ENCODE data around the gene ZKSCAN5.
A peak's percentile ranks its signal among the peaks of the same experiment; 100 is the strongest.
"Not testable (repeated sequence)": the region's sequence is repeated elsewhere in the genome, so short reads cannot be mapped to it uniquely, and the experiment has no call there.

The ZKSCAN5 gene

GRCh38 chr7:99501236-99501635 lies 3.2 kb upstream of the ZKSCAN5 start:
- H3K27ac ChIP-seq (ENCODE audit: insufficient read depth in 1 of 2, low read depth in 1 of 2, low read length in 2 of 2, poor library complexity in 1 of 2, severe bottlenecking in 2 of 2); CTCF ChIA-PET; H3K9me3 ChIP-seq (ENCODE audit: control extremely low read depth in 1 of 5, control insufficient read depth in 4 of 5, insufficient read depth in 2 of 5, low read depth in 1 of 5, low read length in 4 of 5); H3K27me3 ChIP-seq (replicated peaks in 2 of 5; ENCODE audit: control insufficient read depth in 4 of 5, insufficient read depth in 5 of 5, low read length in 4 of 5); POLR2A ChIA-PET; H3K36me3 ChIP-seq (ENCODE audit: control insufficient read depth in 4 of 4, insufficient read depth in 4 of 4, low read length in 3 of 4): not testable (repeated sequence)
- 97% methylated on average over 12 of the region's 12 CpGs for WGBS (ENCODE audit: insufficient coverage)
- Histone ChIP-seq H3K4me3 (ENCODE audit: control insufficient read depth in 1 of 7, extremely low read depth in 1 of 7, insufficient read depth in 4 of 7, low read depth in 2 of 7, low read length in 6 of 7) (peak overlapping the region in 2 of 7 experiments; percentile 98 to 100), H3K4me1 (ENCODE audit: control extremely low read depth in 1 of 4, control insufficient read depth in 4 of 4, insufficient read depth in 4 of 4, low read length in 3 of 4) (peaks cover 18 to 41% (median 32%) of the 10 kb centered on the region in 4 experiments)
- DNase-seq: peak; percentile 39 to 74 (median 67)

DNA sequence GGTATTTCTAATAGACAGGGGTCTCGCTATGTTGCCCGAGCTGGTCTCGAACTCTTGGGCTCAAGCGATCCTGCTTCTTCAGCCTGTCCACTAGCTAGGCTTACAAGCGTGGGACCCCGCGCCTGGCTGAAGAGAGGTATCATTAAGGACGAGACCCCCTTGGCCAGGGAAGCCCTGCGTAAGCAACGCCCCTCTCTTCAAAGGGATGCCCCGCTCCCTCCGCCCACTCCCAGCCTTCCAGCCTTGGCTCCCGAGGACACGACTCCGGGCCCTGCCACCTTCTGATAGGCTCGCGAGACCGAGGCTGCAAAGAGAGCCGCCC lies 220 bp upstream of the ZKSCAN5 start:
- POLR2A ChIA-PET: interaction anchor here (0.6 to 1.4 kb wide), 4 partner anchors 11 to 617 kb away, joined by 3 to 5 read pairs (median 4); partner anchors contain the start of gene ZNF655
- H3K9me3 ChIP-seq (ENCODE audit: control extremely low read depth in 1 of 5, control insufficient read depth in 4 of 5, insufficient read depth in 2 of 5, low read depth in 1 of 5, low read length in 4 of 5): no peaks in the 10 kb centered on the region
- CTCF ChIA-PET: interaction anchor here (0.8 to 1.2 kb wide), 4 partner anchors 10 to 414 kb away, joined by 3 to 4 read pairs (median 4); partner anchors contain the start of gene ZNF789
- no peak for DNase-seq
- peaks cover 6 to 33% (median 25%) of the 10 kb centered on the region in 4 experiments for H3K4me1 ChIP-seq (ENCODE audit: control extremely low read depth in 1 of 4, control insufficient read depth in 4 of 4, insufficient read depth in 4 of 4, low read length in 3 of 4)
- H3K4me3 ChIP-seq (ENCODE audit: control insufficient read depth in 1 of 7, extremely low read depth in 1 of 7, insufficient read depth in 4 of 7, low read depth in 2 of 7, low read length in 6 of 7): peak overlapping the region; percentile 86 to 98 (median 92)
- 9% methylated on average over 17 of the region's 19 CpGs for WGBS (ENCODE audit: insufficient coverage)
- no peaks in the 10 kb centered on the region for H3K27me3 ChIP-seq (replicated peaks in 2 of 5; ENCODE audit: control insufficient read depth in 4 of 5, insufficient read depth in 5 of 5, low read length in 4 of 5)
- H3K27ac ChIP-seq (ENCODE audit: insufficient read depth in 1 of 2, low read depth in 1 of 2, low read length in 2 of 2, poor library complexity in 1 of 2, severe bottlenecking in 2 of 2): peak overlapping the region in 1 of 2 experiments; percentile 96
- H3K36me3 ChIP-seq (ENCODE audit: control insufficient read depth in 4 of 4, insufficient read depth in 4 of 4, low read length in 3 of 4): no peaks in the 10 kb centered on the region

DNA sequence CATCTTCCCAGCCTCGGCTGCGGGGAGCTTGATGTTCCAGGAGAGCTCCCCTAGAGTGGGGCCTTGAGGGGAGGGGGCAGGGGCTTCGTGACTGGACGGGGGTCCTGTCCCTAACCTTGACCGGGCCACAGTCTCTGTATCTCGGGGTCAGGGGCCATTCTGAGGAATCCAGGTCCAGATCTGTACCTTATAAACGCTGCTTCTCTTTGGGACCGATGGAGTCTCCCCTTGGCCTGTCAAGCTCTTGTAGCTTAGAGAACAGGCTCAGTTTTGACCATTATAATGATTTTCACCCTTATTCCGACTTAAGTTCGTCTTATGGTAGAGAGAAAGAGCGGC lies 831 bp downstream of the ZKSCAN5 start:
- Histone ChIP-seq H3K36me3 (ENCODE audit: control insufficient read depth in 4 of 4, insufficient read depth in 4 of 4, low read length in 3 of 4) (no peaks in the 10 kb centered on the region), H3K4me1 (ENCODE audit: control extremely low read depth in 1 of 4, control insufficient read depth in 4 of 4, insufficient read depth in 4 of 4, low read length in 3 of 4) (peaks cover 6 to 28% (median 23%) of the 10 kb centered on the region in 4 experiments), H3K9me3 (ENCODE audit: control extremely low read depth in 1 of 5, control insufficient read depth in 4 of 5, insufficient read depth in 2 of 5, low read depth in 1 of 5, low read length in 4 of 5) (no peaks in the 10 kb centered on the region), H3K4me3 (ENCODE audit: control insufficient read depth in 1 of 7, extremely low read depth in 1 of 7, insufficient read depth in 4 of 7, low read depth in 2 of 7, low read length in 6 of 7) (peak overlapping the region; percentile 86 to 98 (median 92)), H3K27ac (ENCODE audit: insufficient read depth in 1 of 2, low read depth in 1 of 2, low read length in 2 of 2, poor library complexity in 1 of 2, severe bottlenecking in 2 of 2) (peak overlapping the region; percentile 85 to 96), H3K27me3 (replicated peaks in 2 of 5; ENCODE audit: control insufficient read depth in 4 of 5, insufficient read depth in 5 of 5, low read length in 4 of 5) (no peaks in the 10 kb centered on the region)
- peak in 2 of 3 donors; percentile 14 to 41 for DNase-seq
- WGBS (ENCODE audit: insufficient coverage): 0% methylated on average over 8 of the region's 11 CpGs
- CTCF ChIA-PET: interaction anchor here (0.9 to 1.3 kb wide), 3 partner anchors 9 to 32 kb away, joined by 3 to 5 read pairs (median 4); partner anchors contain the start of gene ZNF789
- POLR2A ChIA-PET: interaction anchor here (0.6 to 1.1 kb wide), 3 partner anchors 40 to 174 kb away, joined by 3 to 4 read pairs (median 3); partner anchors contain the start of gene ATP5MF

GRCh38 chr7:99514050-99514449 lies 9.6 kb downstream of the ZKSCAN5 start:
- POLR2A ChIA-PET: no interaction called here
- no peaks in the 10 kb centered on the region for H3K9me3 ChIP-seq (ENCODE audit: control extremely low read depth in 1 of 5, control insufficient read depth in 4 of 5, insufficient read depth in 2 of 5, low read depth in 1 of 5, low read length in 4 of 5)
- 100% methylated on average over 1 of the region's 1 CpG for WGBS (ENCODE audit: insufficient coverage)
- H3K4me1 ChIP-seq (ENCODE audit: control extremely low read depth in 1 of 4, control insufficient read depth in 4 of 4, insufficient read depth in 4 of 4, low read length in 3 of 4): no peaks in the 10 kb centered on the region
- H3K4me3 ChIP-seq (ENCODE audit: control insufficient read depth in 1 of 7, extremely low read depth in 1 of 7, insufficient read depth in 4 of 7, low read depth in 2 of 7, low read length in 6 of 7): no peak overlapping the region
- CTCF ChIA-PET: interaction anchor here (1.2 to 2.6 kb wide), 3 partner anchors 9 to 38 kb away, joined by 3 to 9 read pairs (median 4); partner anchors contain the start of gene ZKSCAN5
- H3K27me3 ChIP-seq (replicated peaks in 2 of 5; ENCODE audit: control insufficient read depth in 4 of 5, insufficient read depth in 5 of 5, low read length in 4 of 5): no peaks in the 10 kb centered on the region
- no peak overlapping the region for H3K27ac ChIP-seq (ENCODE audit: insufficient read depth in 1 of 2, low read depth in 1 of 2, low read length in 2 of 2, poor library complexity in 1 of 2, severe bottlenecking in 2 of 2)
- H3K36me3 ChIP-seq (ENCODE audit: control insufficient read depth in 4 of 4, insufficient read depth in 4 of 4, low read length in 3 of 4): peaks cover 7 to 48% (median 18%) of the 10 kb centered on the region in 4 experiments
- no peak for DNase-seq

- Histone ChIP-seq H3K9me3 (ENCODE audit: control extremely low read depth in 1 of 5, control insufficient read depth in 4 of 5, insufficient read depth in 2 of 5, low read depth in 1 of 5, low read length in 4 of 5) (no peaks in the 10 kb centered on the region), H3K4me1 (ENCODE audit: control extremely low read depth in 1 of 4, control insufficient read depth in 4 of 4, insufficient read depth in 4 of 4, low read length in 3 of 4) (no peaks in the 10 kb centered on the region), H3K27ac (ENCODE audit: insufficient read depth in 1 of 2, low read depth in 1 of 2, low read length in 2 of 2, poor library complexity in 1 of 2, severe bottlenecking in 2 of 2) (no peak overlapping the region), H3K4me3 (ENCODE audit: control insufficient read depth in 1 of 7, extremely low read depth in 1 of 7, insufficient read depth in 4 of 7, low read depth in 2 of 7, low read length in 6 of 7) (no peak overlapping the region), H3K36me3 (ENCODE audit: control insufficient read depth in 4 of 4, insufficient read depth in 4 of 4, low read length in 3 of 4) (peaks cover 6 to 31% (median 24%) of the 10 kb centered on the region in 4 experiments), H3K27me3 (replicated peaks in 2 of 5; ENCODE audit: control insufficient read depth in 4 of 5, insufficient read depth in 5 of 5, low read length in 4 of 5) (no peaks in the 10 kb centered on the region)
- no peak for DNase-seq
- POLR2A ChIA-PET: no interaction called here
- CTCF ChIA-PET: no interaction called here
- WGBS (ENCODE audit: insufficient coverage): 100% methylated on average over 2 of the region's 3 CpGs
Observed at GRCh38 chr7:99521399-99521798, 16.9 kb downstream of the ZKSCAN5 start.

DNA sequence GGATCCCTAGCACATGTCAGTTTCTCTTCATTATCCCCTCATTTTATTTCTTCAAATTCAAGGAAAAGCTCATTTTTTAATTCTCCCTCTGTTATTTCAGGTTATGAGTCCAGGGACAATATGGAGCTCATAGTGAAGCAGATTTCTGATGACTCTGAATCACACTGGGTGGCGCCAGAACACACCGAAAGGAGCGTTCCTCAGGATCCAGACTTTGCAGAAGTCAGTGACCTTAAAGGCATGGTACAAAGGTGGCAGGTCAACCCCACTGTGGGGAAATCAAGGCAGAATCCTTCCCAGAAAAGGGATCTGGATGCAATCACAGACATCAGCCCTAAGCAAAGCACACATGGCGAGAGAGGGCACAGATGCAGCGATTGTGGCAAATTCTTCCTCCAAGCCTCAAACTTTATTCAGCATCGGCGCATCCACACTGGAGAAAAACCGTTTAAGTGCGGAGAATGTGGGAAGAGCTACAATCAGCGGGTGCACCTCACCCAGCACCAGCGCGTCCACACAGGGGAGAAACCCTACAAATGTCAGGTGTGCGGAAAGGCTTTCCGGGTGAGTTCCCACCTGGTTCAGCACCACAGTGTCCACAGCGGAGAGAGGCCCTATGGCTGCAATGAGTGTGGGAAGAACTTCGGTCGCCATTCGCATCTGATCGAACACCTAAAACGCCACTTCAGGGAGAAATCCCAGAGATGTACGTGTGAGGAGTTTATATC lies 21.4 kb downstream of the ZKSCAN5 start:
- peak; percentile 38 to 54 (median 48) for DNase-seq
- peaks cover 3 to 24% (median 12%) of the 10 kb centered on the region in 5 experiments for H3K9me3 ChIP-seq (ENCODE audit: control extremely low read depth in 1 of 5, control insufficient read depth in 4 of 5, insufficient read depth in 2 of 5, low read depth in 1 of 5, low read length in 4 of 5)
- peaks cover 14 to 51% (median 36%) of the 10 kb centered on the region in 4 experiments for H3K36me3 ChIP-seq (ENCODE audit: control insufficient read depth in 4 of 4, insufficient read depth in 4 of 4, low read length in 3 of 4)
- H3K4me3 ChIP-seq (ENCODE audit: control insufficient read depth in 1 of 7, extremely low read depth in 1 of 7, insufficient read depth in 4 of 7, low read depth in 2 of 7, low read length in 6 of 7): no peak overlapping the region
- no peaks in the 10 kb centered on the region for H3K4me1 ChIP-seq (ENCODE audit: control extremely low read depth in 1 of 4, control insufficient read depth in 4 of 4, insufficient read depth in 4 of 4, low read length in 3 of 4)
- ChIA-PET POLR2A (no interaction called here), CTCF (interaction anchor here (0.6 to 4.2 kb wide), 16 partner anchors 9 to 485 kb away, joined by 3 to 18 read pairs (median 5); no protein-coding TSS in a partner anchor)
- H3K27ac ChIP-seq (ENCODE audit: insufficient read depth in 1 of 2, low read depth in 1 of 2, low read length in 2 of 2, poor library complexity in 1 of 2, severe bottlenecking in 2 of 2): no peak overlapping the region
- H3K27me3 ChIP-seq (replicated peaks in 2 of 5; ENCODE audit: control insufficient read depth in 4 of 5, insufficient read depth in 5 of 5, low read length in 4 of 5): no peaks in the 10 kb centered on the region
- WGBS (ENCODE audit: insufficient coverage): 93% methylated on average over 17 of the region's 21 CpGs

DNA sequence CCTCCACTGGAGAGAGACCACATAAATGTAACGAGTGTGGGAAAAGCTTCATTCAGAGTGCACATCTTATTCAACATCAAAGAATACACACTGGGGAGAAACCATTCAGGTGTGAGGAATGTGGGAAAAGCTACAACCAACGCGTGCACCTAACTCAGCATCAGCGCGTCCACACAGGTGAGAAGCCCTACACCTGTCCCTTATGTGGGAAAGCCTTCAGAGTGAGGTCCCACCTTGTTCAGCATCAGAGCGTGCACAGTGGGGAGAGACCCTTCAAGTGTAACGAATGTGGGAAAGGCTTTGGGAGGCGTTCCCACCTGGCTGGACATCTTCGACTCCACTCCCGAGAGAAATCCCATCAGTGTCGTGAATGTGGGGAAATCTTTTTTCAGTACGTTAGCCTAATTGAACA lies 26.9 kb downstream of the ZKSCAN5 start:
- H3K27me3 ChIP-seq (replicated peaks in 2 of 5; ENCODE audit: control insufficient read depth in 4 of 5, insufficient read depth in 5 of 5, low read length in 4 of 5): no peaks in the 10 kb centered on the region
- POLR2A ChIA-PET: no interaction called here
- CTCF ChIA-PET: no interaction called here
- peaks cover 20 to 71% (median 52%) of the 10 kb centered on the region in 5 experiments for H3K9me3 ChIP-seq (ENCODE audit: control extremely low read depth in 1 of 5, control insufficient read depth in 4 of 5, insufficient read depth in 2 of 5, low read depth in 1 of 5, low read length in 4 of 5)
- over 99% methylated on average over 11 of the region's 12 CpGs for WGBS (ENCODE audit: insufficient coverage)
- H3K36me3 ChIP-seq (ENCODE audit: control insufficient read depth in 4 of 4, insufficient read depth in 4 of 4, low read length in 3 of 4): peaks cover 38 to 64% (median 55%) of the 10 kb centered on the region in 4 experiments
- H3K4me1 ChIP-seq (ENCODE audit: control extremely low read depth in 1 of 4, control insufficient read depth in 4 of 4, insufficient read depth in 4 of 4, low read length in 3 of 4): no peaks in the 10 kb centered on the region
- H3K27ac ChIP-seq (ENCODE audit: insufficient read depth in 1 of 2, low read depth in 1 of 2, low read length in 2 of 2, poor library complexity in 1 of 2, severe bottlenecking in 2 of 2): no peak overlapping the region
- no peak overlapping the region for H3K4me3 ChIP-seq (ENCODE audit: control insufficient read depth in 1 of 7, extremely low read depth in 1 of 7, insufficient read depth in 4 of 7, low read depth in 2 of 7, low read length in 6 of 7)
- DNase-seq: peak in 2 of 3 donors; percentile 4 to 15

Measured in common myeloid progenitor, CD34-positive (primary cell).